NK-92 treated with Interleukin-12 subunit alpha and Interleukin-12 subunit beta, amount 100 ng/mL, for 24 hours (cell line): ENCODE measurements around the gene EFEMP2.

Experiments used
- DNase-seq: peaks from one replicate; lab custom pipeline; 2025; lab: John Stamatoyannopoulos, UW

Gene EFEMP2

DNA sequence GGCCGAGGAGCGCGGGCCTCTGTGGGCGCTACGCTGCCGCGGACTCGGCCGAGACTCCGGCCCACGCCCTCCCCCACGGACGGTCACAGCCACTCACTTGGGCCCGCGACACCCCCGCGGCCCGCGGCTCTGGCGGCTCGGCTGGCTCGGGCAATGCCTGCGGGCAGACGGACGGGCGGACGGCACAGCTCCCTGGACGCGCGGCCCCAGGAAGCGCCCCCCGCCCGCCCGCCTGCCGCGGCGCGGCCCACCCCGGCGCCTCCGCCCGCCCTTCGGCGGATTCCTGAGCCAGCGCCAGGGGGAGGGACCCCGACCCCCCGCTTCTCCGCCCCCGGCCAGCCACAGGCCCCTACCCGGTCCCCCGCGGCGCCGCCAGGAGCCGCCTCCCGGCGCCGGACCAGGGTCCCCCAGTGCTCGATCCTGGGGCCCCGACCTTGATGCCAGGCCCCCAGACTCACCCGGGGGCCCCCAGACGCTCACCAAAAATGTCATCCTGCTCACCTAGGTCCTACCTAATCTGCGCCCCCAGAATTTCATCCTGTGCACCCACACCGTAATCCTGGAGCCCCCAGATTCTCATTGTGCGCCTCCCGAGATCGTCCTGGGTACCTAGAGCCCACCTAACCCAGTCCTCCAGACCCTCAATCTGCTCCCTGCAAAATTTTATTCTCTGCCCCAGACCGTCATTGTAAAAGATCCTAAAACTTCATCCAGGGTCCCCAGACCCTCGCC is at the start of gene EFEMP2:
TSS of gene EFEMP2 (minus strand) at position 215 of the 732 bp plus-strand sequence. CDS start 446 bp downstream, outside the sequence.
- no peak for DNase-seq

DNA sequence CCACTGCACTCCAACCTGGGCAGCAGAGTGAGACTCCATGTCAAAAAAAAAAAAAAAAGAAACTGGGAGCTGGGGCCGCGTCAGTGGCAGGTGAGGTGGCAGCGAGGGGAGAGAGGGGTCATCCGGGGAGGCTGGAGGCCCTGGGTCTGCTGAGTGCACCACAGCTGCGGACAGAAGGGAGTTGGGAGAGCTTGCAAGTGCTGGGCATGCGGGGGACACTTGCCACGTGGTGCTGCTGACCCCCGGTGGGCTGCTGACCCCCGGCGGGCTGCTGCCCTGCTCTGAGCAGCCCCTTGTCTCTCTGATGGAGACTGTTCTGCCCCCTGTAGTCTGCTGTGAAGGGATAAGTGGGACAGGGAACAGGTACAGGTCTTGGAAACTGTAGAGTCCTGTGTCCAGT is 49.3 kb upstream of the EFEMP2 start:
- DNase-seq: no peak

DNA sequence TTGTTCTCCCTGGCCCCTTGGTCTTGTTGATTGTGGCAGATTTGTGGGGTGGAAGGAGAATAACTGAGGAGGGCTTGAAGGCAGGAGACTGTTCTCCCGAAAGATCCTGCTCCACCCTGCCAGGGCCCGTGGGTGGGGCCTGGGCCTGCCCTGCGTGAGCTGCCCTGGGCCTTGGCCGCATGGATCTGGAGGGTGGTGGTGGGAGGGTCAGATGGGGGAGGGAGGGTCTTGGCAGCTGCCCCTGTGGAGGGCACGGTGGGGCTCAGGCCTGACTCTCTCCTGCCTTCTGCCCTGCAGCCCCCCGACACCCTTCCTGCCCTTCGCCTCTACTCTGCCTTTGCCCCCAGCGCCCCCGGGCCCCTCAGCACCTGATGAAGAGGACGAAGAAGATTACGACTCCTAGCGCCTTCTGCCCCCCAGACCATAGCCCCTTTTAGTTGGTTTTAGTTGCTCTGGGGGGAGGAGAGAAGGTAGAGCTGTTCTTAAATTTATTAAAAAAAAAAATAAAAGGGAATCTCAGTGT is 48.5 kb upstream of the EFEMP2 start:
- DNase-seq: no peak

DNA sequence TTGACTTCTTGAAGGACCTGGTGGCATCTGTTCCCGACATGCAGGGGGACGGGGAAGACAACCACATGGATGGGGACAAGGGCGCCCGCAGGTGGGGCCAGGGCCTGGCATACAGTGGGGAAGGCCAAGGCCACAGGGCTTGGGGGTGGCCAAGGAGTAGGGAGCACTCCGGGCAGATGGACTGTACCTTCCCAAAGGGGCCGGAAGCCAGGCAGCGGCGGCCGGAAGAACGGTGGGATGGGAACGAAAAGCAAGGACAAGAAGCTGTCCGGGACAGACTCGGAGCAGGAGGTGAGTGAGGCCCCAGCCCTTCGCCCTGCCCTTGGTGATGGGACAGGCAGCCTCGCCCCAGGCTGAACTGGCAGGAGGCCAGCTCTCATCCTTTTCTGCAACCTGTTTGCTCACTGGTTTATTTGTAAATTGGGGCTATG is 47.8 kb upstream of the EFEMP2 start:
- no peak for DNase-seq

DNA sequence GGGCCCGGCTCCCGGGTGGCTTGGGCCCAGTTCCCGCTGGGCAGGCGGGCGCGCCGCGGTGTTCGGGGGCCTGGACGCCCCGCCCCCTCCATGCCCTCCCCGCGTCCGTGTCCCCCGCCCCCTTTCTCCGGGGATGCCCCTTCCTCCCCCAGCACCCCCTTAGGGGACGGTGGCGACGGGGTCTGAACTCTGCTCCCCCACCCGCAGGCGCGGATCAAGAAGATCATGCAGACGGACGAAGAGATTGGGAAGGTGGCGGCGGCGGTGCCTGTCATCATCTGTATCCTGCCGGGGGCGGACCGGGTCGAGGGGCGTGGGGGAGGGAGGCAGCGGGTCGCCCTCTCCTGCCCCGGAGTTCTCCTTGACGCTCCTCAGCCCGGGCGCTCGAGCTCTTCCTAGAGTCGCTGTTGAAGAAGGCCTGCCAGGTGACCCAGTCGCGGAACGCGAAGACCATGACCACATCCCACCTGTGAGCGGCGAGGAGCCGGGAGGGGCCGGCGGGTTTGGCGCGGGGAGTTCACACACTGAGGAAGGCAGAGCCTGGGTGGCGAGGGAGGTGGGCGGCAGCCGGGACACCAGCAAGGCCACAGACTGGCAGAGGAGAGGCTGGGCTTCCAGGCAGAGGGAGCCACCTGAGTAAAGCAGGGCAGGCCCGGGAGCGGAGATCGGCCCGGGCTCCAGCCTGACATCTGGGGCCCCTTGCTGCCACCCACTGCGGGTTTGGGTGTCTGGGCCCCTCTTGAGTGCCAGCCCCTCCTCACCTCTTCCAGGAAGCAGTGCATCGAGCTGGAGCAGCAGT is 47.2 kb upstream of the EFEMP2 start:
- peak; percentile 78 for DNase-seq

DNA sequence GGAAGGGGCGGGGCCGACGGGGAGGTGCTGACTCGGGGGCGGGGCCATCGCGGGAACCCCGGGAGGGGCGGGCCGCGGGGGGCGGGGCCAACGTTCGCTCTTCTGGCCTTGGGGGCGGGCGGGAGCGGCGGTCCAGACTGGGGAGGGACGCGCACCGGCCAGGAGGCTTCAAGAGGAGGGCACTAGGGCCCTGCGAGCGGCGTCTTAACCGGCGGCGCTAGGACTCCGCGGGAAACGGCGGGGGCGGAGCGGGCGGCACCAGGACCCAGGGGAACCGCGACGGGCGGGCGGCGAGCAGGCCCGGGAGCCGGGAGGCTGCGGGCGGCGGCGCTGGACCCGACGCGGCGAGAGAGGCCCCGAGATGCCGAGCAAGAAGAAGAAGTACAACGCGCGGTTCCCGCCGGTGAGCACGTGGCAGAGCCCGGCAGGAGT is 46.6 kb upstream of the EFEMP2 start, which contains the start of gene DRAP1:
TSS of gene DRAP1 (plus strand) at position 286 of the 432 bp plus-strand sequence. CDS start at position 362, 76 bp downstream.
- DNase-seq: peak; percentile 99

DNA sequence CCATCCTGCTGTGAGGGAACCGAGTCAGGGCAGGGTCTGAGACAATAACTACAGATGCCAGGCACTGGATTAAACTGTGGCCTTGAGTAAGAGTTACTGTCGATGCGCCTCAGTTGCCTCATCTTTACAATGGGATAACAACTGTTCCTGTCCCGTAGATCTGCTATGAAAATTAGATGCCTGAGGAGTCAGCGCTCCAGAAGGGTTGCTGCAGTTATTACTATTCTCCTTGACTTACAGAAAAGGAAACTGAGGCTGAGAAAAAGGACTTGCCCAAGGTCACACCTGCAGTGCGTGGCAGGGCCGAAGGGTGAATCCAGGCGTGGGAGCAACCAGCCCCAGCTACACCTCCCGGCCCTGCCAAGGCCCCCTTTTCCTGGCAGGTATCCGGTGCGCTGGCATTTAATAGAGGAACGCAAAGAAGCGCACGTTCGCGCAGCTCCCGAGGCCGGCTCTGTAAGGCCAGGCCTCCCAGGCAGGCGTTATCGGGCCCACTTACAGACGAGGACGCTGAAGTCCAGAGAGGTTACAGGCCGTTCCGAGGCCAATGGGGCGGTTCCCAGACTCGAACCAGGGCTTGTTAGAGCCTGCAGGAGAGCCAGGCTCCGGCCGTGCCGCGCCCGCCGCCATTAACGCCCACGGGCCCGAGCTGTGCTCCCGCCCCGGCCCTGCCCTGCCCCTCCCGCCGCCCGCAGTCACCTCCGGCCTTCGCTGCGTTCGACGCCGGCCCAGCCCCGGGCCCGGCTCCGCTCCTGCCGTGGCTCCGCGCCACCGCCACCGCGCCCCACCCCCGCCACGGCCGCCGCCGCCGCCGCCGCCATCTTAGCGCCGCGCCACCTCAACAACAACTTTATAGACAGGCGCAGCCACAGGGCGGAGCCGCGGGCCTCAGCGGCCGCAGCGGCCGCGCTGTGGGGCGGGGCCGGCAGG is 45.9 kb upstream of the EFEMP2 start, which contains the start of gene C11orf68:
TSS of gene C11orf68 (minus strand) at position 852 of the 930 bp plus-strand sequence. CDS start at position 821, 31 bp downstream.
- DNase-seq: no peak

DNA sequence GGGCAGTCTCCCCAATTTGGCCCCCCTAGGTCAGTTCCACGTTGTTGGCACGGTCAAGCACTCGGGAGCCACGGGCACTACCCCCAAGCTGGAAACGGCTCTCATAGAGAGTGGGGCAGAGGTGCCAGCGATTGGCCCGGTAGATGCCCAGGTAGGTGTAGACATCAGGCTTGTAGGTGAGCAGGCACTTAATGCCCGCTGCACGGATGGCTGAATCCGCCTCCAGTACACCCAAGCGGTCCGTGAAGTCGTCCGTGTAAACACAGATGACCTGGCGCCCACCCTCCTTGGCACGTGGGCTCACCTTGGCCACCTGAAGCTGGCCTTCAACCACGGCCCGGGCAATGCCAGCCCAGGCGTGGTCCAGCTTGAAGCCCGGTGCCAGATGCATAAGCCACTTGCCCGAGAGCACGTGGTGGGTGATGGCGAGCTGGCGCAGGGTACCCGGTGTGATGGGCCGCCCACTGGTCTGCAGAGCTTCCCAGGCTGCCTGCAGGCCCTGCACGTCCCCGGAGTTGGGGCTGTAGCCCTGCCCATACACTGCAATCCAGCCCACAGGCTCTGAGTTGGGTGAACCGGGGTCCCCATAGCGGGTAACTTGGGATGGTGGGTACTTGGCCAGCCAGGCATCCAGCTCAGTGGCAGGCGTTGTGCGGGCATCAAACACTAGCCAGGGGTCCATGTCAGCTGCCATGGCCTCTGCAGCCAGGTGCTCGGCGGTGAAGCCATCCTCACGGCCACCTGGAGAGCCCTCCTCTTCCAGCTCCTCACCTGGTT is 45.0 kb upstream of the EFEMP2 start:
- no peak for DNase-seq

DNA sequence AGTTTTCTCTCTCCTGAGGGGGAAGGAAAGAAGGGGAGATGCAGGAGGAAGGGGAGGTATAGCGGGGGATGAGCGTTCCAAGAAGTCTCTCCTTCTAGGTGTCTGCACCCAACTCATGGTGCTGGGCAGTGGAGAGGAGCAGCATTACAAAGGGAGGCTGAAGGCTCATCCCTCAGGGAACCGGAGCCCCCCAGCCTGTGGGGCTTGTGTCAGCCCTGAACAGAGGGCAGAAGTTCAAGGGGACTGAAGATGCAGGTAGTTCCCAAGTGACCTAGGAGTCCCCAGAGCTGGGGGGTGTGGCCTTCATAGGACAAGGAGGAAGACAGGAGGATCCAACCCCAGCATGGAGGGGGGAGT is 44.5 kb upstream of the EFEMP2 start:
- DNase-seq: no peak

DNA sequence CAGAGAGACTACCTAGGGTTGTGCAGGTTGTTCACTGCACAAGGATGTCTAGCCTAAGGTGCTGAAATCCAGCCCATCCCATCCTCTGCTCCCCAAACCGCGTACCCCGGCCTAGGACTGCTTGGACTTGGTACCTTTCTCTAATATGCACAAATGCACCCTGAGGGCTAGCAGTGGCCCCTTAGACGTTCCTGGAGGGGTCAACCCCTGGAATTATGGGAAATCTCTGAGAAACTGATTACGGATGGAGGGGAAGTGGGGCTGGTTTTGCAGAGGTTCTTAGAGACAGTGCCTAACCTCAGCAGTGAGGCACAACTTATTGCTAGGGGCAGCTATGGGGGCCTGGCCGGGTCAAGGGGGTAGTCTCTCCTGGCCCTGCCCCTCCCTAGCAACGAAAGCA is 43.8 kb upstream of the EFEMP2 start:
- no peak for DNase-seq

DNA sequence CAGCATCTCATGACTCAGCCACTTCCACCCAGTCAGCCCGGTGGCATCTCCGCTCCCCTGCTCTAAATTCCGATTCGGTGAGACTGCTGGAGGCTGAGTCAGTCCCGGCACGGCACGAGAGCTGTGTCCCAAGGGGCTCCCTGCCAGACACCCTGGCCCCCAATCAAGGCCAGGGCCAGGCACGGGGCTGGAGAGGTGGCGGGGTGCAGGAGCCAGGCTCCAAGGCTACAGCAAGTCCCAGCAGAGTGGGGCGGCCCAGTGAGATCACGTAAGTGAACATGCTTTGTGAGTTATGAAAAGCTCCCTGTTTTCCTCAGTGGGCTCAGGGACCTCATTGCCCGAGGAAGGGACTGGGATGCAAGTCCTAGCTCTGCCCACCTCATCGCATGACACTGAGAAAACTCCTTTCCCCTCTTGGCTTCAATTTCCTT is 43.2 kb upstream of the EFEMP2 start:
- no peak for DNase-seq

DNA sequence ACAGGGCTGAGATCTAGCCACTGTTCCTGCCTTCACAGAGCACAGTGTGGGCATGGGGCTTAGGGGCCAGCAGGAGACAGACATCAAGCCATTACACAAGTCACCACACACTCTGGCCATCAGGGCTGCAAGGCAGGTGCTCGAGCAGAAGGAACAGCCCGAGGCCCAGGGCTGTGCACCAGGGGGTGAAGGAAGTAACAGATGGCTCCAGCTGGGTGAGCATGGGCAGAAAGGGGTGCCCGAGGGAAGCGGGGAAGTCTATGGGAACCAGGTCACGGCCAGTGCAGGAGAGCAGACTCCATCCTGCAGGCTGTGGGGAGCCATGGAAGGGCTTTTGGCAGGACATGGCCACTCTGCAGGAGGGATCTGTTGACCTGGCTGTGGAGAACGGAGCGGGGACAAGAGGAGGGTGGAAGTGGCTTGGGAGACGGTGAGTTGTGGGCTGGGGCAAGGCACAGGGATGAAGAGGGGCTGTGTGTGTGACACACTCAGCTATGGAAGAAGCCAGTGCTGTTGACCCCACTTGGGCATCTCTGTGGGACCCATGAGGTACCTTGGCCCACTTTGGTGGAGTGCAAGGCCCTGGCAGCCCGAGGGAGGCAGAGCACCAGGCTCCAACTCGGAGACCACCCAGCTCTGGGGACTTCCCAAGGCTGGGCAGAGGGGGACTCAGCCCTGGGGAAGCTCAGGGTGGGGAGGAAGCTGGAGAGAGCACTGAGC is 42.7 kb upstream of the EFEMP2 start:
- DNase-seq: no peak

DNA sequence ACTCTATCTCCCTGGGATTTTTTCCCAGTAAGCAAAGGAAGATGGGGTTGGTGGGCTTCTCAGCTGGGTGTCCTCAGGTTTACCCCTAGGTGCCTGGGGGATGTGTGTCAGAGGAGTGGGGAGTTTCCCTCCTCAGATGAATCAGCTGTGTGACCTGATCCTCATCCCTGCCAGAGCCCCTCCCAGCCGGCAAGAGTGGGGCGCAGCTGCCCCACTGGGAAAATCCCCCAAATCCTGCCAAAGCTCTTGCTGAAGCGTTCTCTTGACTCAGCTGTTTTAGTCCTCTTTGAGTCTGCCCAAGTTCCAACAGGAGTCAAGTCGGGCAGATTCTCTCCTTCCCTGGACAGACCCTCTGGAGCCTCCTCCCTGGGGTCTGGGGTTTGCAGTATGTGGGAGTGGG is 40.2 kb upstream of the EFEMP2 start:
- DNase-seq: no peak

DNA sequence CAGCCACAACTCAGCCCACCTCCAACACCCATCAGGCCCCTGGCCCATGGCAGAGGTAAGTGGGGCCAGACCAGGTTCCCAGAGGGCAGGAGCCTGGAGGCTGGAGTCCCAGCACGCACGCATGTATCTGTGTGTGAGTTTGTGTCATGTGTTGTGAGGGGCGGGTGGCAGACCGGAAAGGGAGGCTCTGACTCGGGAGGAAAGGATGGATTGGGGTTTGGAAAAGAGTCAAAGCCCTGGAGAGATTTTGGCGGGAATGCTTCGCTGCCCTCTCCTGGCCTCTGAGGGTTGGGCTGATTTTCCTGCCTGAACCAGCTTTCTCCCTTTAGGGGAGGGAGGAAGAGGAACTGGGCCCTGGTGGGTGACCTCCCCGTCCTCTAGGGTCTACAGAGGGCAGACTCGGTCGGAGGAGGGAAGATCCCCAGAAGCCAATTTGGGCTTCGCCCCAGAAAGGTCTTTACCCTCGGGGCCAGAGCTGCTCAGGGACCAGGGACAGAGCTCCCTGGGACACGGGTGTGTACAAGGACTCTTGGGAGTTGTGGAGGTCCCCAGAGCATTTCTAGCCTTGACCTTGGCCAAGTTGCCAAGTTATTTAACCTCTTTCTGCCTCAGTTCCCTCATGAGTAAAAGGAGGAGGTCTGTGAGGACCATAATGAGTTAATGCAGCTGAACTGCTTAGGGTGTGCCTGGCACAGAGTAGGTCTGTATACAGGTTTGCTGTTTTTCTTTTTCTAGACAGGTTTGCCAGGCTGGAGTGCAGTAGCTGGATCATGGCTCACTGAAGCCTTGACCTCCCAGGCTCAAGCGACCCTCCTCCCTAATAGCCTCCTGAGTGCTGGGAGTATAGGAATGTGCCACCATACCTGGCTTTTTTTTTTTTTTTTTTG is 39.3 kb upstream of the EFEMP2 start:
- no peak for DNase-seq

DNA sequence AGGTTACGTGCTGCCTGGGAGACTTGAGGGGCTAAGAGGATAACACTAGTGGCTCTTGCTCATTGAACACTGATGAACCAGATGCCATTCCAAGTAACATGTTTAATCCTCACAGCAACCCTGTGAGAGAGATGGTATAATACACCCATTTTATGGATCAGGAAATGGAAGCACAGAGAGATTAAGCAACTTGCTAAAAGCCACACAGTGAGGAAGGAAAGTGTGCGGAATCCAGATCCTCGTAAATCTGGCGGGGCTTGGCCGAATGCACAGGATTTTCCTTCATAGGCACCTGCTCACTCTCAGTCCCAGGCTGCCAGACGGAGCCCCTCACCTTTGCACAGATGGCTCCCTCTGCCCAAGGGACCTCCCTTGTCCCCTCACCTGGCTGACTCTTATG is 35.3 kb upstream of the EFEMP2 start:
- DNase-seq: no peak

DNA sequence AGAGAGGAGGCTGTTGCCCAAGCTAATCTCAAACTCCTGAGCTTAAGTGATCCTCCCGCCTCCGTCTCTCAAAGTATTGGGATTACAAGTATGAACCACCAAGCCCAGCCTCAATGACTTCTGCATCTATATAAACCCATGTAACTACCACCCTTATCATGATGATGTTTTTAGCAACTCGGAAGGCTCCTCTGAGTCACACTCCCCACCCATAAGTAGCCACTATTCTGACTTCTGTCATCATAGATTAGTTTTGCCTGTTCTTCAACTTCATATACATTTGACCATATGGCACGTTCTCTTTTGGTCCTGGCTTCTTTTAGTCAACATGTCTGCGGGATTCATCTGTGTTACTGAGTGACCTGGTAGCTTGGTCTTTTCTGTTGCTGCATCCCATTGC is 34.0 kb upstream of the EFEMP2 start:
- DNase-seq: no peak

DNA sequence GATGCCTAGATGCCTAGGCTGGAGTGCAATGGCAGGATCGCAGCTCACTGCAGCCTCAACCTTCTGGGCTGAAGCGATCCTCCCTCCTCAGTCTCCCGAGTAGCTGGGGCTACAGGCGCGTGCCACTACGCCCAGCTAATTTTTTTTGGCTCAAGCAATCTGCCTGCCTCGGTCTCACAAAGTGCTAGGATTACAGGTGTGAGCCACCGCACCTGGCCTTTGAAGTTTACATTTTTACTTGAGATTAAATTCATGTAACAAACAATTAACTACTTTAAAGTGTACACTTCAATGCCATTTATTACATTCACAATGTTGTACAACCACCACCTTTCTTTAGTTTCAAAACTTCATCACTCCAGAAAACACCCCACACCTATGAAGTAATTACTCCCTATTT is 31.1 kb upstream of the EFEMP2 start:
- DNase-seq: no peak

DNA sequence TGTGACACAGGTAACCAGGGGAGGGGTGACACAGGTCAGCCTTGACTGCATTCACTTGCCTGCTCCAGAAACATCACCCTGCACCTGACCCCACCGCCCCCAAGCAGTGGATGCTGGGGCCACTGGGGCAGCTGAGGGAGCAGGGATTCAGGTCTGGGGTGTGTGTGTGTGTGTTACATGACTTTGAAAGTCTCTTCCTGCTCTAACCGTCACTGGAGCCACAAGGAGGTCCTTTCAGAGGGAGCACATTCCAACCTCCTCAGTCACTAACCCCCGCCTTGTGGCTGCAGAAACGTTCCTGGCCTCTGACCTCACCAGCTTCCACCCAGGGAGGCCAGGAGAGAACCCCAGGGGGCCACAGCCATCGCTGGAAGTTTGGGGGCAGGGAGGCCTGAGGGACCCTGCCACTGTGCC is 30.5 kb upstream of the EFEMP2 start:
- DNase-seq: no peak

DNA sequence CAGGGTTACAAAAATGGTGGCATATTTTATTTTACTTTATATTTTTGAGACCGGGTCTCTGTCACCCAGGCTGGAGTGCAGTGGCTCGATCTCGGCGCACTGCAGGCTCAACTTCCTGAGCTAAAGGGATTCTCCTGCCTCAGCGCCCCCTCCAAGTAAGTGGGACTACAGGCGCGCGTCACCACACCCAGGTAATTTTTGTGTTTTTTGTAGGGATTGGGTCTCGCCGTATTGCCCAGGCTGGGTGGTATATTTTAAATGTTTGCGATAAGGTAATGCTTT is 28.2 kb upstream of the EFEMP2 start:
- DNase-seq: no peak
